Measurements from ENCODE around the gene PSMC3. TPM values are rescaled to one million over a fixed set of nuclear protein-coding genes. Genes with fewer than 3 reads are reported as not detected.
A peak's percentile ranks its signal among the peaks of the same experiment; 100 is the strongest.

PSMC3 gene
- total and polyA plus RNA-seq, 5 donors from 2014 or later, result 58.9 to 153 (median 109) TPM

DNA sequence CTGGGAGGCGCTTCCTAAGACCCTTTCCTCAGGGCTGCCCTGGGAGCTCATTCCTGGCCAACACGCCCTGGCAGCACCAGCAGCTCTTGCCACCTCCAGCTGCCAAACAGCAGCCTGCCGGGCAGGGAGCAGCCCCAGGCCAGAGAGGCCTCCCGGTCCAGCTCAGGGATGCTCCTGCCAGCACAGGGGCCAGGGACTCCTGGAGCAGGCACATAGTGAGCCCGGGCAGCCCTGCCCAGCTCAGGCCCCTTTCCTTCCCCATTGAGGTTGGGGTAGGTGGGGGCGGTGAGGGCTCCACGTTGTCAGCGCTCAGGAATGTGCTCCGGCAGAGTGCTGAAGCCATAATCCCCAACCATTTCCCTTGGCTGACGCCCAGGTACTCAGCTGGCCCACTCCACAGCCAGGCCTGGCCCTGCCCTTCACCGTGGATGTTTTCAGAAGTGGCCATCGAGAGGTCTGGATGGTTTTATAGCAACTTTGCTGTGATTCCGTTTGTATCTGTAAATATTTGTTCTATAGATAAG, 10.2 kb downstream of the PSMC3 start:
- H3K4me1 ChIP-seq (ENCODE audit: control insufficient read depth, insufficient read depth, low read length, poor library complexity, severe bottlenecking), result peaks cover under 1% of the 10 kb centered on the region
- no peak for DNase-seq
- no peak overlapping the region for H3K27ac ChIP-seq (ENCODE audit: insufficient read depth, low read length, poor library complexity, severe bottlenecking)
- no peak overlapping the region for H3K4me3 ChIP-seq (ENCODE audit: low read depth, low read length)
- peaks cover 15% of the 10 kb centered on the region for H3K36me3 Mint-ChIP-seq
- no peaks in the 10 kb centered on the region for H3K27me3 Mint-ChIP-seq
- H3K27ac Mint-ChIP-seq, result peak overlapping the region in 1 of 3 donors; percentile 67
- peak overlapping the region in 1 of 4 donors; percentile 32 for H3K4me3 Mint-ChIP-seq
- H3K4me1 Mint-ChIP-seq, result peaks cover 0 to 7% (median 0%) of the 10 kb centered on the region in 4 donors
- H3K9me3 ChIP-seq (ENCODE audit: control insufficient read depth in 2 of 2, low read length in 2 of 2), result no peaks in the 10 kb centered on the region
- H3K9me3 Mint-ChIP-seq, result peaks cover 0 to 2% (median 0%) of the 10 kb centered on the region in 7 donors
- peaks cover 33% of the 10 kb centered on the region for H3K36me3 ChIP-seq (ENCODE audit: control insufficient read depth, insufficient read depth, low read length)
- no peak for ATAC-seq (ENCODE audit: low read depth in 2 of 2)
- H3K27me3 ChIP-seq (ENCODE audit: control insufficient read depth, insufficient read depth, low read length), result no peaks in the 10 kb centered on the region

- no peak for DNase-seq
- no peaks in the 10 kb centered on the region for H3K27me3 ChIP-seq (ENCODE audit: control insufficient read depth, insufficient read depth, low read length)
- H3K4me1 ChIP-seq (ENCODE audit: control insufficient read depth, insufficient read depth, low read length, poor library complexity, severe bottlenecking), result peaks cover 6% of the 10 kb centered on the region
- H3K4me3 ChIP-seq (ENCODE audit: low read depth, low read length), result no peak overlapping the region
- Mint-ChIP-seq H3K9me3 (peaks cover 0 to 2% (median 0%) of the 10 kb centered on the region in 7 donors), H3K4me3 (no peak overlapping the region), H3K27me3 (no peaks in the 10 kb centered on the region), H3K27ac (peak overlapping the region in 1 of 3 donors; percentile 5), H3K4me1 (peaks cover 0 to 10% (median 0%) of the 10 kb centered on the region in 4 donors), H3K36me3 (peaks cover 15% of the 10 kb centered on the region)
- H3K36me3 ChIP-seq (ENCODE audit: control insufficient read depth, insufficient read depth, low read length), result peaks cover 29% of the 10 kb centered on the region
- H3K27ac ChIP-seq (ENCODE audit: insufficient read depth, low read length, poor library complexity, severe bottlenecking), result no peak overlapping the region
- no peaks in the 10 kb centered on the region for H3K9me3 ChIP-seq (ENCODE audit: control insufficient read depth in 2 of 2, low read length in 2 of 2)
- no peak for ATAC-seq (ENCODE audit: low read depth in 2 of 2)
These were observed 11.0 kb downstream of the PSMC3 start for GRCh38 chr11:47415091-47415854.

DNA sequence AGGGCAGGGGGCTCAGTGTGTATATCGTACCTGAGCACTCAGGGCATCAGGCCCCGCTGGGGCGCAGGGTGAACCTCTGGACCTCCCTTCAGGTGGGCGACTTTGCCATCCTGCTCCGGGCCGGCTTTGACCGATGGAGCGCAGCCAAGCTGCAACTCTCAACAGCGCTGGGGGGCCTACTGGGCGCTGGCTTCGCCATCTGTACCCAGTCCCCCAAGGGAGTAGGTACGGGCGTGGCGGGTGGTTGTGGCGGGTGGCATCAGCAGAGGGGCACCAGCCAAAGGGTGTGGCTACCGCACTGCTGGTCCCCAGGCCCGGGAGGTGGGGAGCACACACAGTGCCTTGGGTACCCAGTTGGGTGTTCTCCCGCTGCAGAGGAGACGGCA, 11.6 kb downstream of the PSMC3 start:
- Histone ChIP-seq H3K4me1 (ENCODE audit: control insufficient read depth, insufficient read depth, low read length, poor library complexity, severe bottlenecking) (peaks cover 9% of the 10 kb centered on the region), H3K9me3 (ENCODE audit: control insufficient read depth in 2 of 2, low read length in 2 of 2) (no peaks in the 10 kb centered on the region), H3K36me3 (ENCODE audit: control insufficient read depth, insufficient read depth, low read length) (peaks cover 23% of the 10 kb centered on the region), H3K27me3 (ENCODE audit: control insufficient read depth, insufficient read depth, low read length) (no peaks in the 10 kb centered on the region), H3K4me3 (ENCODE audit: low read depth, low read length) (no peak overlapping the region), H3K27ac (ENCODE audit: insufficient read depth, low read length, poor library complexity, severe bottlenecking) (no peak overlapping the region)
- peaks cover 0 to 13% (median 0%) of the 10 kb centered on the region in 4 donors for H3K4me1 Mint-ChIP-seq
- peaks cover 0 to 2% (median 0%) of the 10 kb centered on the region in 7 donors for H3K9me3 Mint-ChIP-seq
- H3K4me3 Mint-ChIP-seq, result no peak overlapping the region
- no peaks in the 10 kb centered on the region for H3K27me3 Mint-ChIP-seq
- ATAC-seq (ENCODE audit: low read depth in 2 of 2) (no peak), DNase-seq (no peak)
- H3K27ac Mint-ChIP-seq, result no peak overlapping the region
- peaks cover 9% of the 10 kb centered on the region for H3K36me3 Mint-ChIP-seq

DNA sequence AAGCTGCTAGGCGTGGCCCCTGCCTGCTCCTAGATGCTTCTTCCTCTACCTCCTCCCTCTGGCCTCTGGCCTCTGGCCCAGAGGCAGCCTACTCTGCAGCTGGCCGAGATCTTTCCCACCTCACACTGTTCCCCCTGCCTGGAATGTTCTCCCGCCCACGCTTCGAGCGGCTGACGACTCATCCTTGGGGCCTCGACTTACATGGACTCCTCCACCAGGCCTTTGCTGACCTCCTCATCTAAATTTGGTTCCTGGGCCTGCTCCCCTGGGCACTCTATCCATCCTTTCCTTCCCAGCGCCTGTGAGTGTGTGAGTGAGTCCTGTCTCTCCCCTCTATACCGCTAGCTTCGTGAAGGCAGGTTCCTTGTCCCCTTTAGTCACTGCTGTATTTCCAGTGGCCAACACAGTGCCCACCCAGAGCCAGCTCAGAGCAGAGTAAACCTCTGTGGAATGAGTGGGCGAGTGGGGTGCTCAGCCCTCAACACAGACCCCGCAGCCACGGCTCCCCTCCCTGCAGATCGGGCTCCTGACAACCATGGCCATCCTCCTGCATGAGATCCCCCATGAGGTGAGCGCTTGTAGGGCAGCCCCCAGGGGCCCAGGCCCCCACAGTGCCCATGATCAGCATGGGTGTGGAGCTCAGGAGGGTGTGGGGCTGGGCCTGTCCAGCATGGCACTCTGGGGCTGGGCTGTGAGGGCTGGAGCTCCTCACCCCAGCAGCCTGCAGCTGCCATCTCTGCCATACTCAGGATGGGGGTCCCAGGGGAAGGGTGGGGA, 12.1 kb downstream of the PSMC3 start:
- Mint-ChIP-seq H3K36me3 (peaks cover 9% of the 10 kb centered on the region), H3K9me3 (peaks cover 0 to 2% (median 0%) of the 10 kb centered on the region in 7 donors), H3K4me3 (peak overlapping the region in 1 of 4 donors; percentile 23), H3K4me1 (peaks cover 0 to 18% (median 0%) of the 10 kb centered on the region in 4 donors), H3K27me3 (no peaks in the 10 kb centered on the region), H3K27ac (peak overlapping the region in 2 of 3 donors; percentile 65 to 75)
- DNase-seq, result no peak
- no peaks in the 10 kb centered on the region for H3K9me3 ChIP-seq (ENCODE audit: control insufficient read depth in 2 of 2, low read length in 2 of 2)
- peaks cover 15% of the 10 kb centered on the region for H3K4me1 ChIP-seq (ENCODE audit: control insufficient read depth, insufficient read depth, low read length, poor library complexity, severe bottlenecking)
- no peaks in the 10 kb centered on the region for H3K27me3 ChIP-seq (ENCODE audit: control insufficient read depth, insufficient read depth, low read length)
- no peak overlapping the region for H3K27ac ChIP-seq (ENCODE audit: insufficient read depth, low read length, poor library complexity, severe bottlenecking)
- H3K4me3 ChIP-seq (ENCODE audit: low read depth, low read length), result no peak overlapping the region
- H3K36me3 ChIP-seq (ENCODE audit: control insufficient read depth, insufficient read depth, low read length), result peaks cover 20% of the 10 kb centered on the region
- no peak for ATAC-seq (ENCODE audit: low read depth in 2 of 2)

DNA sequence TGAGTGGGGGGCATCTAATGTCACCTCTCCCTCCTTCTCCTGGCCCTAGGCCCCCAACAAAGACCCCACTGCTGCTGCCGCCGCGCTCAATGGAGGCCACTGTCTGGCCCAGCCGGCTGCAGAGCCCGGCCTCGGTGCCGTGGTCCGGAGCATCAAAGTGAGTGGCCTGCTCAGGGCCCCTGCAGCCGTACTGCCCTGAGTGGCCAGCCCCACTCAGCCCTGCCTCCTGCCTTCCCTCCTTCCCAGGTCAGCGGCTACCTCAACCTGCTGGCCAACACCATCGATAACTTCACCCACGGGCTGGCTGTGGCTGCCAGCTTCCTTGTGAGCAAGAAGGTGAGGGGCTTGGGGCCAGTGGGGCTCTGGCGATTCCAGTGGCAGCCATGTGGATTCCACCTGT, 12.9 kb downstream of the PSMC3 start:
- no peak for DNase-seq

DNA sequence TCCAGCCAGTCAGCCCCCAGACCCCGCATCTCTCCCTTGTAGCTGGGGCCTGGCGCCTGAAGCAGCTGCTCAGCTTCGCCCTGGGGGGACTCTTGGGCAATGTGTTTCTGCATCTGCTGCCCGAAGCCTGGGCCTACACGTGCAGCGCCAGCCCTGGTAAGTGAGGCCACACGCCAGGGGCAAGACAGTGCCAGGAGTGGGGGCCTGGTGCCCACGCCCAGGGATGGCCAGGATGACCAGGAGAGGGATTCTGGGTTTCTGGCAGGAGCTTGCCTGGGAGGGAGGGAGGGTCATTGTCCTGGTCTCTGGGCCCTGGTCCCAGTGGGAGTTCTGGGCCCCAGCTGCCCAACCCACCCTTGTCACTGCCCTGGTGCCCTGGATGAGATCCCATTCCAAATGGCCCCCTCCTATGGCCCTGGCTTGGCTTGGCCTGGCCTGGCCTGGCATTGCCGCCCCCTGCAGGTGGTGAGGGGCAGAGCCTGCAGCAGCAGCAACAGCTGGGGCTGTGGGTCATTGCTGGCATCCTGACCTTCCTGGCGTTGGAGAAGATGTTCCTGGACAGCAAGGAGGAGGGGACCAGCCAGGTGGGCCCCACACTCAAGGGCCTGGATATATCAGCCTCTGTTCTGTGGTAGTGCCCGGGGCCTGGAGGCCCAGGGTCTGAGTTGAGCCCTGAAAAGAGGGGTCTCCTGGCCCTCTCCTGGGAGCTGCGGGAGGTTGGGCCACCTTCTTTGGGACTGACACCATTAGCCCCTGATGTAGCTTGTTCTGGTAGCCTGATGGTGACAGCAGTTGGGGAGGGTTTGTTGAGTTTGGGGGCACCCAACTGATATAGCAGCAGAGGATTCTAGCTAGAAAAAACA, 14.1 kb downstream of the PSMC3 start:
- H3K27ac ChIP-seq (ENCODE audit: insufficient read depth, low read length, poor library complexity, severe bottlenecking), result no peak overlapping the region
- Mint-ChIP-seq H3K9me3 (peaks cover 0 to 2% (median 0%) of the 10 kb centered on the region in 7 donors), H3K27ac (no peak overlapping the region), H3K27me3 (no peaks in the 10 kb centered on the region), H3K4me3 (peak overlapping the region in 1 of 4 donors; percentile 25), H3K4me1 (peaks cover 0 to 31% (median 3%) of the 10 kb centered on the region in 4 donors), H3K36me3 (peaks cover 9% of the 10 kb centered on the region)
- H3K4me3 ChIP-seq (ENCODE audit: low read depth, low read length), result no peak overlapping the region
- H3K4me1 ChIP-seq (ENCODE audit: control insufficient read depth, insufficient read depth, low read length, poor library complexity, severe bottlenecking), result peaks cover 29% of the 10 kb centered on the region
- peak; percentile 28 to 56 (median 46) for DNase-seq
- peaks cover 10% of the 10 kb centered on the region for H3K36me3 ChIP-seq (ENCODE audit: control insufficient read depth, insufficient read depth, low read length)
- H3K9me3 ChIP-seq (ENCODE audit: control insufficient read depth in 2 of 2, low read length in 2 of 2), result no peaks in the 10 kb centered on the region
- no peaks in the 10 kb centered on the region for H3K27me3 ChIP-seq (ENCODE audit: control insufficient read depth, insufficient read depth, low read length)
- no peak for ATAC-seq (ENCODE audit: low read depth in 2 of 2)

More for the DNA sequence above, 12.9 kb downstream of the PSMC3 start:
- ATAC-seq (ENCODE audit: low read depth in 2 of 2), result no peak
- Mint-ChIP-seq H3K36me3 (peaks cover 9% of the 10 kb centered on the region), H3K4me3 (no peak overlapping the region), H3K9me3 (peaks cover 0 to 2% (median 0%) of the 10 kb centered on the region in 7 donors), H3K27me3 (no peaks in the 10 kb centered on the region), H3K27ac (no peak overlapping the region), H3K4me1 (peaks cover 0 to 22% (median 0%) of the 10 kb centered on the region in 4 donors)
- Histone ChIP-seq H3K9me3 (ENCODE audit: control insufficient read depth in 2 of 2, low read length in 2 of 2) (no peaks in the 10 kb centered on the region), H3K4me1 (ENCODE audit: control insufficient read depth, insufficient read depth, low read length, poor library complexity, severe bottlenecking) (peaks cover 21% of the 10 kb centered on the region), H3K27me3 (ENCODE audit: control insufficient read depth, insufficient read depth, low read length) (no peaks in the 10 kb centered on the region), H3K36me3 (ENCODE audit: control insufficient read depth, insufficient read depth, low read length) (peaks cover 12% of the 10 kb centered on the region), H3K27ac (ENCODE audit: insufficient read depth, low read length, poor library complexity, severe bottlenecking) (no peak overlapping the region), H3K4me3 (ENCODE audit: low read depth, low read length) (no peak overlapping the region)
